Measurements from ENCODE around the gene FLYWCH1. TPM values are rescaled to one million over a fixed set of nuclear protein-coding genes. Genes with fewer than 3 reads are reported as not detected.

FLYWCH1 gene
- total and polyA plus RNA-seq, 10 of the 15 experiments (the other 5 are each of a cell fraction or from before 2014, with no cell fraction given) = 0.47 to 33.8 (median 11.2) TPM

DNA sequence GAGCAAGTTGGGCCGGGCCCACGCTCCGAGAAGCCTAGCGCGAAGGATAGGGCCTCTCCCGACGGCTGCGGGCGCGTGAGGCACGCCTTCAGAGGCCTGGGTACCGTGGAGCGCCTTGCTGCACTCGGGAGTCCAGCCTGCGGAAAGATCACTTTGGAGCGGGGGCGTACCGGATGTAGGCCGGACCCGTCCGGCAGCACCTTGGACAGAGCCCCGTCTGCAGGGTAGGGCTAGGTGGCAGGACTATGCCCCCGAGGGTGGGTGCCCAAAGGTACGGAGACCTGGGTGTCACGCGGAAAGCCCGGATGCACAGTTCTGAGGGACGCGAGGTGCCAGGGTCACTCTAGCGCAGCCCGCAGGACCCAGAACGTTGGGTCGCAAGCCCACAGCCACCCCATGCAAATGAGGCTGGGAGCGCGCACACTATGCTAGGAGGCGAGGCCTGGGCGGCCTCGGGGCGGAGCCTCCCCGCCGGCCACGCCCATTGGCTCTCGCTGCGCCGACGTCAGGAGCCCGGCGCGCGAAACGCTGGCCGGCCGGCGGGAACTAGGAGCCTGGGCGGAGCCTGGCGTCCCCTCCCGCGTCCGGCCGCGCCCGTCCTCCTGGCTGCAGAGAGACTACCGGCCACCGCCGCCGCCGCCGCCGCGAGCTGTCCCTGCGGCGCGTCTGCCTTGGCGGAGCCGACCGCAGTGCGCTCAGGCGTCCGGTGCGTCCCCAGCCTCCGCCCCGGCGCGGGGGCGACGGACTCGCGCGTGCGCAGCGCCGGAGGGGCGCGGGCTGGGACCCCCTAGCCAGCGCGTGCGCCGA is 57.2 kb downstream of the FLYWCH1 start, which contains the start of gene PAQR4 (continued):
- TF ChIP-seq IKZF1 (conservative IDR thresholded peaks at IDR 0.05) = peak; percentile 64; the same call in 1 of the 2 replicates
- TF ChIP-seq KAT2A (conservative IDR thresholded peaks at IDR 0.05; ENCODE audit: control insufficient read depth, low read depth, low read length) = no peak
- no peak for TF ChIP-seq SRF (IDR thresholded peaks at IDR 0.05; ENCODE audit: low read depth in 2 of 2, low read length in 2 of 2)
- TF ChIP-seq ASH2L (IDR thresholded peaks at IDR 0.05; ENCODE audit: borderline replicate concordance, low read depth) = no peak
- TF ChIP-seq BRCA1 (IDR thresholded peaks at IDR 0.05; ENCODE audit: low read depth, low read length) = no peak

GRCh38 chr16:2969545-2970521 is 58.1 kb downstream of the FLYWCH1 start:
- Histone ChIP-seq H3K27me3 (replicated peaks in 1 of 2; ENCODE audit: control insufficient read depth in 2 of 2, insufficient read depth in 2 of 2, low read length in 1 of 2) (no peaks in the 10 kb centered on the region), H4K20me1 (ENCODE audit: control insufficient read depth, insufficient read depth) (no peaks in the 10 kb centered on the region), H3K4me1 (ENCODE audit: control insufficient read depth, insufficient read depth, low read length) (peaks cover 24% of the 10 kb centered on the region), H3K36me3 (ENCODE audit: control insufficient read depth in 2 of 2, insufficient read depth in 2 of 2, low read length in 1 of 2) (peaks cover 4 to 12% of the 10 kb centered on the region in 2 experiments; a peak in 3 of 4 replicates), H3K79me2 (ENCODE audit: control insufficient read depth, insufficient read depth, low read length) (peaks cover 16% of the 10 kb centered on the region), H3K27ac (ENCODE audit: control insufficient read depth, insufficient read depth) (peak overlapping the region; percentile 78), H3K4me2 (ENCODE audit: control insufficient read depth, insufficient read depth) (peak overlapping the region; percentile 84), H2AFZ (ENCODE audit: control insufficient read depth, low read depth, low read length) (peak overlapping the region; percentile 86), H3K9ac (ENCODE audit: control insufficient read depth, insufficient read depth, low read length) (peak overlapping the region; percentile 80), H3K4me3 (peak overlapping the region; percentile 91), H3K9me3 (replicated peaks; ENCODE audit: control insufficient read depth, insufficient read depth, low read length) (no peaks in the 10 kb centered on the region)
- intact Hi-C loops (cut with micrococcal nuclease; ENCODE audit: unreplicated experiment) (no loop called here), in situ Hi-C loops (cut with MboI) (no loop called here)
- ChIA-PET POLR2A (interaction anchor here (1.0 to 2.0 kb wide), 2 partner anchors 11 kb away, joined by 3 to 18 read pairs; partner anchors contain the start of gene PKMYT1), CTCF (interaction anchor here (0.6 to 1.6 kb wide), 13 partner anchors 9 to 102 kb away, joined by 3 to 13 read pairs (median 4); partner anchors contain the start of genes FLYWCH1 and PKMYT1), RAD21 (ENCODE audit: unreplicated experiment) (interaction anchor here (0.6 to 1.7 kb wide), 5 partner anchors 11 to 130 kb away, joined by 3 to 6 read pairs (median 3); partner anchors contain the start of gene PKMYT1), SMC1A (ENCODE audit: uncharacterized antibody, unreplicated experiment) (interaction anchor here (1.2 to 1.3 kb wide), 2 partner anchors 8 to 13 kb away, joined by 3 to 5 read pairs; no protein-coding TSS in a partner anchor)
- BruUV-seq (replicated peaks) = no TSS peak
- DNase-seq (ENCODE audit: low read depth, low spot score) (no peak), FAIRE-seq (peak; percentile 52), ATAC-seq (peak; percentile 74)
- under 1% methylated on average over 66 of the region's 83 CpGs for WGBS (ENCODE audit: insufficient coverage, insufficient replicate concordance, low lambda C conversion rate, missing lambda C conversion rate)
- TF ChIP-seq MLLT1 (IDR thresholded peaks at IDR 0.05) (no peak), YY1 (IDR thresholded peaks at IDR 0.05; ENCODE audit: low read depth, low read length) (0 out of 2 replicates have a peak, but pooled peaks have one; percentile 34), GATAD2B (conservative IDR thresholded peaks at IDR 0.05; ENCODE audit: low read depth) (peak; percentile 17), NR2F1 (conservative IDR thresholded peaks at IDR 0.05) (peak; percentile 33), SIN3A (IDR thresholded peaks at IDR 0.05; ENCODE audit: low read depth, low read length) (peak; percentile 65; the same call in 1 of the 2 replicates), CREB1 (IDR thresholded peaks at IDR 0.05; ENCODE audit: low read depth) (0 out of 2 replicates have a peak, but pooled peaks have one; percentile 18), TBL1XR1 (IDR thresholded peaks at IDR 0.05; ENCODE audit: low read depth, low read length) (no peak), SMAD1 (IDR thresholded peaks at IDR 0.05; ENCODE audit: low read depth, partially characterized antibody) (no peak), RAD21 (IDR thresholded peaks at IDR 0.05; ENCODE audit: insufficient read depth, low read depth, low read length) (0 out of 2 replicates have a peak, but pooled peaks have one; percentile 23), BHLHE40 (IDR thresholded peaks at IDR 0.05; ENCODE audit: borderline replicate concordance in 1 of 2, low read depth in 2 of 2, low read length in 1 of 2) (peak in 1 of 2 experiments; percentile 27; a peak in 1 of 4 replicates), IKZF2 (IDR thresholded peaks at IDR 0.05) (0 out of 4 replicates have a peak, but pooled peaks have one; percentile 31 to 47), EGR1 (IDR thresholded peaks at IDR 0.05; ENCODE audit: borderline replicate concordance in 1 of 2, low read depth in 2 of 2, low read length in 2 of 2) (peak in 1 of 2 experiments; percentile 96; a peak in 2 of 3 replicates)
- TF ChIP-seq, protein P1, sequence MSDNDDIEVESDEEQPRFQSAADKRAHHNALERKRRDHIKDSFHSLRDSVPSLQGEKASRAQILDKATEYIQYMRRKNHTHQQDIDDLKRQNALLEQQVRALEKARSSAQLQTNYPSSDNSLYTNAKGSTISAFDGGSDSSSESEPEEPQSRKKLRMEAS (IDR thresholded peaks at IDR 0.05; ENCODE audit: low read depth, low read length) = 0 out of 2 replicates have a peak, but pooled peaks have one; percentile 6
